ENCODE results near the gene AGAP1. TPM values are rescaled to one million over a fixed set of nuclear protein-coding genes. Genes with fewer than 3 reads are reported as not detected.

Gene AGAP1
- total RNA-seq, 1 experiment from 2014 or later, result 25.8 TPM

DNA sequence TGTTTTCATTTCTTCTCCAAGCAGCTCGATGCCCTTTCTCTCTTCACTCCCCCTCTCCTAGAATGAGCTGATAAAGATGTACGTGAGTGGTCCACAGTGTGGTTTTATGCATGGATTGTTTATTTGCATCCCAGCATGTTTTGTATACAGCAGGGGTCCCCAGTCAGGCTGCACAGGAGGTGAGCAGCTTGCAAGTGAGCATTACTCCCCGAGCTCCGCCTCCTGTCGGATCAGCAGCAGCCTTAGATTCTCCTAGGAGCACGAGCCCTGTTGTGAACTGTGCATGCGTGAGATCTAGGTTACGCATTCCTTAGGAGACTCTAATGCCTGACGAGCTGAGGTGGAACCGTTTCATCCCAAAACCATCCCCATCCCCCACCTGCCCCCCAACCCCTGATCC, 262.6 kb downstream of the AGAP1 start:
- Histone ChIP-seq H3K79me1 (ENCODE audit: insufficient read depth, low read depth, low read length, poor library complexity, severe bottlenecking) (no peaks in the 10 kb centered on the region), H3K27ac (ENCODE audit: insufficient read length, low read depth, low read length) (no peak overlapping the region), H3K9ac (ENCODE audit: extremely low read depth, insufficient read length, low read length) (no peak overlapping the region), H4K5ac (ENCODE audit: insufficient read length, low read depth, low read length) (no peak overlapping the region), H3K18ac (ENCODE audit: insufficient read length, low read depth, low read length) (no peak overlapping the region), H4K91ac (ENCODE audit: insufficient read length, low read depth, low read length) (no peak overlapping the region), H3K9me3 (ENCODE audit: control insufficient read depth, low read depth, low read length) (no peaks in the 10 kb centered on the region), H3K23ac (ENCODE audit: insufficient read length, low read depth, low read length) (no peak overlapping the region), H3K4ac (ENCODE audit: low read depth, low read length) (no peak overlapping the region), H3K56ac (ENCODE audit: insufficient read length, low read depth, low read length) (no peak overlapping the region), H3K4me2 (ENCODE audit: insufficient read depth, insufficient read length, low read length) (no peak overlapping the region), H2BK5ac (ENCODE audit: insufficient read length, low read length) (no peak overlapping the region), H3K27me3 (ENCODE audit: insufficient read depth, low read length) (no peaks in the 10 kb centered on the region), H3K79me2 (ENCODE audit: insufficient read depth, low read length) (no peaks in the 10 kb centered on the region), H3T11ph (ENCODE audit: low read length) (no peak overlapping the region), H3K4me1 (ENCODE audit: insufficient read depth, low read length) (no peaks in the 10 kb centered on the region; the same call in 1 of the 2 replicates), H2BK120ac (ENCODE audit: low read depth, low read length, poor library complexity, severe bottlenecking) (no peak overlapping the region), H2BK20ac (ENCODE audit: low read depth, low read length, poor library complexity, severe bottlenecking) (no peak overlapping the region), H4K8ac (replicated peaks; ENCODE audit: insufficient read length, low read depth, low read length) (no peak overlapping the region), H2AFZ (ENCODE audit: low read length) (no peak overlapping the region), H4K20me1 (ENCODE audit: control insufficient read depth, insufficient read depth, insufficient read length) (no peaks in the 10 kb centered on the region), H3K23me2 (ENCODE audit: insufficient read length, low read depth, low read length, poor library complexity, severe bottlenecking) (no peaks in the 10 kb centered on the region), H3K14ac (ENCODE audit: insufficient read depth, low read length) (no peak overlapping the region), H2BK12ac (ENCODE audit: insufficient read length, low read depth, low read length) (no peak overlapping the region), H2BK15ac (ENCODE audit: low read depth, low read length) (no peak overlapping the region), H2AK5ac (ENCODE audit: insufficient read length, low read length) (no peak overlapping the region)
- TF ChIP-seq, protein P1, sequence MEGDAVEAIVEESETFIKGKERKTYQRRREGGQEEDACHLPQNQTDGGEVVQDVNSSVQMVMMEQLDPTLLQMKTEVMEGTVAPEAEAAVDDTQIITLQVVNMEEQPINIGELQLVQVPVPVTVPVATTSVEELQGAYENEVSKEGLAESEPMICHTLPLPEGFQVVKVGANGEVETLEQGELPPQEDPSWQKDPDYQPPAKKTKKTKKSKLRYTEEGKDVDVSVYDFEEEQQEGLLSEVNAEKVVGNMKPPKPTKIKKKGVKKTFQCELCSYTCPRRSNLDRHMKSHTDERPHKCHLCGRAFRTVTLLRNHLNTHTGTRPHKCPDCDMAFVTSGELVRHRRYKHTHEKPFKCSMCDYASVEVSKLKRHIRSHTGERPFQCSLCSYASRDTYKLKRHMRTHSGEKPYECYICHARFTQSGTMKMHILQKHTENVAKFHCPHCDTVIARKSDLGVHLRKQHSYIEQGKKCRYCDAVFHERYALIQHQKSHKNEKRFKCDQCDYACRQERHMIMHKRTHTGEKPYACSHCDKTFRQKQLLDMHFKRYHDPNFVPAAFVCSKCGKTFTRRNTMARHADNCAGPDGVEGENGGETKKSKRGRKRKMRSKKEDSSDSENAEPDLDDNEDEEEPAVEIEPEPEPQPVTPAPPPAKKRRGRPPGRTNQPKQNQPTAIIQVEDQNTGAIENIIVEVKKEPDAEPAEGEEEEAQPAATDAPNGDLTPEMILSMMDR (conservative IDR thresholded peaks at IDR 0.05), result no peak
- DNase-seq, result no peak
- Mint-ChIP-seq H3K4me1 (peaks cover 25 to 38% of the 10 kb centered on the region in 2 experiments), H3K27me3 (ENCODE audit: low read depth) (no peaks in the 10 kb centered on the region; the same call in 1 of the 2 replicates), H3K4me3 (no peak overlapping the region), H3K9me3 (no peaks in the 10 kb centered on the region), H3K27ac (no peak overlapping the region), H3K36me3 (ENCODE audit: insufficient read depth in 1 of 3, low read depth in 3 of 3) (peaks cover 2 to 7% (median 5%) of the 10 kb centered on the region in 3 experiments; a peak in 6 of 7 replicates)
- WGBS (ENCODE audit: extremely low coverage, insufficient read length, low lambda C conversion rate), result no CpG with 5 or more reads among the region's 10 CpGs

All from H9 (cell line).